ENCODE data around the gene PCDHGB6.
A peak's percentile ranks its signal among the peaks of the same experiment; 100 is the strongest.
"Not testable (repeated sequence)": the region's sequence is repeated elsewhere in the genome, so short reads cannot be mapped to it uniquely, and the experiment has no call there.

The PCDHGB6 gene

GRCh38 chr5:141407790-141408505, at the start of gene PCDHGB6:
Gene PCDHGB6, plus strand, starts transcription at chr5:141408021. Its CDS starts 182 bp downstream, at chr5:141408203.
- DNase-seq (ENCODE audit: low spot score): peak; percentile 25

- peak; percentile 21 for DNase-seq (ENCODE audit: low spot score)
Measured at GRCh38 chr5:141359790-141360426, 47.9 kb upstream of the PCDHGB6 start, which contains the start of gene PCDHGB2. Gene PCDHGB2, plus strand, starts transcription at chr5:141359994. Its CDS starts 142 bp downstream, at chr5:141360136.

GRCh38 chr5:141360685-141361084, 47.1 kb upstream of the PCDHGB6 start:
- no peak for DNase-seq (ENCODE audit: low spot score)

- no peak for DNase-seq (ENCODE audit: low spot score)
Measured at GRCh38 chr5:141362719-141363118, 45.1 kb upstream of the PCDHGB6 start.

GRCh38 chr5:141363952-141364660, 43.7 kb upstream of the PCDHGB6 start, which contains the start of gene PCDHGA5:
Gene PCDHGA5, plus strand, starts transcription at chr5:141364162. Its CDS starts 169 bp downstream, at chr5:141364331.
- no peak for DNase-seq (ENCODE audit: low spot score)

GRCh38 chr5:141366016-141366896, 41.6 kb upstream of the PCDHGB6 start:
- no peak for DNase-seq (ENCODE audit: low spot score)

GRCh38 chr5:141369994-141370848, 37.6 kb upstream of the PCDHGB6 start, which contains the start of gene PCDHGB3:
Gene PCDHGB3, plus strand, starts transcription at chr5:141370242. Its CDS starts 153 bp downstream, at chr5:141370395.
- DNase-seq (ENCODE audit: low spot score): no peak

- DNase-seq (ENCODE audit: low spot score): no peak
Measured at GRCh38 chr5:141371572-141372475, 36.0 kb upstream of the PCDHGB6 start.

GRCh38 chr5:141373673-141374317, 34.0 kb upstream of the PCDHGB6 start, which contains the start of gene PCDHGA6:
Gene PCDHGA6, plus strand, starts transcription at chr5:141373891. Its CDS starts 193 bp downstream, at chr5:141374084.
- peak; percentile 11 for DNase-seq (ENCODE audit: low spot score)

- DNase-seq (ENCODE audit: low spot score): no peak
Measured at GRCh38 chr5:141374627-141375026, 33.2 kb upstream of the PCDHGB6 start.

GRCh38 chr5:141375444-141376155, 32.2 kb upstream of the PCDHGB6 start:
- not testable (repeated sequence) for DNase-seq (ENCODE audit: low spot score)

- DNase-seq (ENCODE audit: low spot score): no peak
Measured at GRCh38 chr5:141382469-141383294, 25.1 kb upstream of the PCDHGB6 start, which contains the start of gene PCDHGA7. Gene PCDHGA7, plus strand, starts transcription at chr5:141382742. Its CDS starts 158 bp downstream, at chr5:141382900.

GRCh38 chr5:141383345-141383744, 24.5 kb upstream of the PCDHGB6 start:
- no peak for DNase-seq (ENCODE audit: low spot score)

GRCh38 chr5:141384471-141385267, 23.2 kb upstream of the PCDHGB6 start:
- no peak for DNase-seq (ENCODE audit: low spot score)

- not testable (repeated sequence) for DNase-seq (ENCODE audit: low spot score)
Measured at GRCh38 chr5:141387557-141388311, 20.1 kb upstream of the PCDHGB6 start, which contains the start of gene PCDHGB4. Gene PCDHGB4, plus strand, starts transcription at chr5:141387698. Its CDS starts 187 bp downstream, at chr5:141387885.
